ENCODE measurements around the gene CCDC88C.

The CCDC88C gene

DNA sequence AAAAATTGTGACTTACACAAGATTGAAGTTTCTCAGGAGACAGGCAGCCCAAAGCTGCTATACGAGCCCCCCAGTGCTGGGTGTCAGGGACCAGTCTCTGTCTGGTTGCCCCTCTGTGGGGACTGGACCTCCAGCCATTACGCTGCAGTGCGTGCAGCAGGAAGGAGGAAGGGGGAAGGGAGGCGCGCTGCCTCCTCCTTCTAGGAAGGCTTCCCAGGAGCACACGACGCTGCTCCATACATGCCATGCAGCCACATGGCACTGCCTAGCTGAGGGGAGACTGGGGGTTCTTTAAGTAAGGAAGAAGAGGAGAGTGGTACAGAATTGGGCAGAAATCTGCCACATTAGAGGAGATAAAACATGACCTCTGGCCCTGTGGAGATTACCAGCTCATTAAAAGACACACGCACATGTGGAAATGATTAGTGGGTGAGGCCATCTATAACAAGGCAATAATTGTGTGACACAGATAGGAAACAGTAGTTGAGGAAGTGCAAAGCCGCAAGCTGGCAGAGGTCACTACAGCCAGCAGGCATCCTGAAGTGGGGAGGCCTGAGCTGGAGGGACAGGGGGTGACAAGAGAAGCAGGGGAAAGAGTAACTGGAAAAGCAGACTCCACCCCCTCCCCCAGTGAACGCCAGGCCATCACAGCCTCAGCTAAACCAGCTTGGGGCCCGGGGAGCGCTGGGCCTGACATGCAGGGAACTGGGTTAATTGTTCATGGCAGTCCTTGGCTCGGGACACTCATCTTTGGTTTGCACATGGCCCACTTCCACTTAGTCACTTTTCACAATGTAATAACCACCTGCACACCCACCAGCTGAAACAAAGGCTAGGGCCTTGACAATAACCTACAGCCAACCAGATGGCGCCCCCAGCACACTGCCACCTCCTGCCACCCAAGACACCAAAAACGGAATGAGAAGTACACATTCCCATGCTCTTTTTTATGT is 39.6 kb downstream of the CCDC88C start:
- DNase-seq: no peak

GRCh38 chr14:91376547-91377477 is 40.8 kb downstream of the CCDC88C start:
- DNase-seq: no peak

DNA sequence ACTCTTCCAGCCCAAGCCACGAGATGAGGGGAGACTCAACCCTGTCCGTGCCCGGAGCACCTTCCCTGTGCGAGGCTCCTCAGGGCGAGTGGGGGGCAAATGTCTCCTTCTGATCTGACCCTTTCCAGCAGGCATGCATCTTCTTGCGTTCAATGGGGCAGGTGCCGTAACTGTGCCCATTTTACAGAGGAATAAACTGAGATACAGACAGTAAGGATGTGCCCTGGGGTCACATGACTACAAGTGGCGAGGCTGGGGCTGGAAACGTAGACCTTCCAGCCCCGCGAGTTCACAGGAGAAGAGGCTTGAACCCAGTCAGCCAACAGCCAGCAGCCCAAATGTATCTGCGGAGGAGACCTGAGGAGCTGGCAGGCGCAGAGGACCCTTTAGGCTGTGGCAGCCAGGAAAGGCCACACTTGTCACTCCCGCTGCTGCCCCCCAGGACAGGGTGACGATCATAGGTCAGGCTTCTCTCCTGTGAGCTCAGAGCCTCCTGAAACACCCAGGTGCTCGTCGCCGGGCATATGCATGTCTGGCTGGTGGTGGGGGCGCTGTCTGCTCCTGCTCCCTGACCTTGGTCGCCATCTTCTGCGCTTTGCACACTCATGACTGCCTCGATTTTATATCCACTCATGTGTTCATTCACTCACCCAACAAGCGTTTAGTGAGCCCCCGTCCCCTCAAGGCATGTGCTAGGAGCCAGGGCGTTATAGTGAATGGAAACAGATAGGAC is 41.7 kb downstream of the CCDC88C start:
- DNase-seq: no peak

DNA sequence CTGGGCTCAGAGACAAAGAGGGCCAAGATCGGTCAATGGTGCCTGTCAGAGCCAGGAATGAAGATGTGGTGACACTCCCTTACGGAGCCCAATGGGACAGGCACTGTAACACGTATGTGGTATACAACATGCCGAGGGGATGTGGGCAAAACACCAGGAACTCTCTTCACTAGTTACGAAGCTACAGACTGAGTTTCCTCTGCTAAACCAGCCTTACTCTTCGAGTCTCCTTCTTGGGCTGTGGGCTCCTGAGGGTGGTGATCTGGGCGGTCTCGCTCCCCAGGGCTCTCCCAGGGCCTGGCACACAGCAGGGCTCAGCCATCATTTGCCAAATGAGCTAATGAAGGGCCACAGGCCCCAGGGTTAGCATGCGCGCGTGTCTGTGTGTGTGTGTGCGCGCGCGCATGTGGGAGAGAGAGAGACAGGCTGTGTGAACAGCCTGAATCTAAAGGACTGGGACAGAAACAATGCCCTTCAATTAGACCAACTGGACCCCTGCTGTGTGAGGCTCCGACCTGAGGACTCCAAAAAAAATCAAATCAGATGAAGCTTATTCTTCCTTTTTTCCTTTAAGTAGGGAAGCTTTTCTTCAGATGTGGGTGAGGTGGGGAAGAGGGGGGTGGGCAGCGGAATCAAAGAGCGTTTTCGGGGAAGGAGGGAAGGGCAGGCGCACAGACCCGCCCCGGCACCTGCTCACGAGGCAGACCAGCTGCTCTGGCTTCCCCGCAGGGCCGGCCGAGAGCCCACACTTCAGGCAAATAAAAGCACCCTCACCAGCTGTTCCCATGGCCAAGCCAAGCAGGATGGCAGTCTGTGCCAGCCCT is 42.5 kb downstream of the CCDC88C start:
- DNase-seq: peak; percentile 67

GRCh38 chr14:91374287-91374878 is 43.2 kb downstream of the CCDC88C start:
- DNase-seq: no peak

- DNase-seq: peak; percentile 61
Measured at GRCh38 chr14:91373591-91374254, 43.9 kb downstream of the CCDC88C start.

- DNase-seq: no peak
Measured at GRCh38 chr14:91372671-91373495, 44.7 kb downstream of the CCDC88C start.

- no peak for DNase-seq
Measured at GRCh38 chr14:91371990-91372375, 45.6 kb downstream of the CCDC88C start.

DNA sequence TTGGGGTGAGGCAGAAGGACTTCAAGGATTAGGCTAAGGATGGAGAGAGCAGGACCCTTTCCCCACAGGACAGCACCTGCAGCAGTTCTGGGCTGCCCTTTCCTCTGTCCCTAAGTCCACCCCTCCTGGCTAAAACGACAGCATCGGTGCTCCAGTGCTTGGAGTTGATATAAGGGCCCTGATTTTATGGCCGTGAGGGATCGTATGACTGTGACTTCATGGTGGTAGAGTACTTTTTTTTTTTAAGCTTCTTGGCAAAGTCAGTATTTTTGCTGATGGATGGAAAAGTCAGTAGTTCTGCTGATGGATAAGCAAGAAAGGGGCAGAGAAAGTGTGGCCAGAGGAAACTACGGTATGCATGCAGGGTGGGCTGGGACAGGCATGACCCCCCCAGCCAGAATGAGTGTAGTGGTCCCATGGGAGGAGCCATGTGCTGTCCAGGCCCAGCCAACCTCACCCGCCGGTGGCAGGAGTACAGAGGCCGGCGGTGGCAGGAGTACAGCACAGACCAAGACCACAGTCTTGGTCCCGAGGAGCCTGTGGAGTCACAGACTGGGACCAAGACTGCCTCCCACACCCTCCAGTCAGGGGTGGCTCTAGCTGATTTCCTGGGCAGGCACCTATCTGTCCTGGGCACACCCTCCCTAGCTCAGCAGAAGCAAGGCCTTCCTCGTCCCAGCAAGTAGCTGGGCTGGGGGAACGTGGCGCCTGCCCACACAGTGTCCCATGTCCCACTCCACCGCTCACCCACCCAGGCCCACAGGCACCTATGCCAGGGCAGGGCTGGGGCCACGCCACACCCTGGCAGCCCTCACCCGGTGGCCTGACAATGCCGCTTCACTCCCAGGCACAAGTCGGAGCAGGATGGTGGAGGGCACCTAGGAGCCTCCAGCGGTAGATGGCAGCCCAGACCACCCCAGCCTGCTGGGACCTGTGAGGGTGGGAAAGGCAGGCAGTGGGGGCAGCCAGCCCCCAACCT is 46.3 kb downstream of the CCDC88C start:
- no peak for DNase-seq

- DNase-seq: no peak
Measured at GRCh38 chr14:91369628-91370445, 47.8 kb downstream of the CCDC88C start.

DNA sequence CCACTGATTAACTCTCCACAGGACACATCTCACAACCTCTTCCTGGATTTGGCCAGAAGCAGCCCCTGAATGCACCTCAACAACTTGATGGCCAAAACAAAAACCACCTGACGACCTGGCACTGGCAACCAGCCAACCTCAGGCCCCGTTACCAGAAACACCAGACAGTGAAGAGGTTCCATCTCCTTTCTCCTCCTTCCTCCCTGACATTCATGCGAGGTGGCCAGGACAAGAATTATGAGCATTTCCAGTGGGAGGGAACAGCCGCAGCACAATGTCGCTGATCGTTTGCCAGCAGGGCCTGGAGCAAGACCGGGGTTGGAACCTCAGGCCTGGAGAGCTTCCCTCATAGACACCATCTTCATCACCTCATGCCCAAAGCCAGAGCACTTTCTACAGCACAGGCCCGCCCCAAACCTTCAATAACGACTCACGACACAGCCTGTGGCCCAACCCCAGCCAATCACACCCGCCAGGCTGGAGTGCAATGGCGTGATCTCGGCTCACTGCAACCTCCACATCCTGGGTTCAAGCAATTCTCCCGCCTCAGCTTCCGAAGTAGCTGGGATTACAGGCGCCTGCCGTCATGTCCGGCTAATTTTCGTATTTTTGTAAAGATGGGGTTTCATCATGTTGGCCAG is 48.7 kb downstream of the CCDC88C start:
- DNase-seq: no peak

DNA sequence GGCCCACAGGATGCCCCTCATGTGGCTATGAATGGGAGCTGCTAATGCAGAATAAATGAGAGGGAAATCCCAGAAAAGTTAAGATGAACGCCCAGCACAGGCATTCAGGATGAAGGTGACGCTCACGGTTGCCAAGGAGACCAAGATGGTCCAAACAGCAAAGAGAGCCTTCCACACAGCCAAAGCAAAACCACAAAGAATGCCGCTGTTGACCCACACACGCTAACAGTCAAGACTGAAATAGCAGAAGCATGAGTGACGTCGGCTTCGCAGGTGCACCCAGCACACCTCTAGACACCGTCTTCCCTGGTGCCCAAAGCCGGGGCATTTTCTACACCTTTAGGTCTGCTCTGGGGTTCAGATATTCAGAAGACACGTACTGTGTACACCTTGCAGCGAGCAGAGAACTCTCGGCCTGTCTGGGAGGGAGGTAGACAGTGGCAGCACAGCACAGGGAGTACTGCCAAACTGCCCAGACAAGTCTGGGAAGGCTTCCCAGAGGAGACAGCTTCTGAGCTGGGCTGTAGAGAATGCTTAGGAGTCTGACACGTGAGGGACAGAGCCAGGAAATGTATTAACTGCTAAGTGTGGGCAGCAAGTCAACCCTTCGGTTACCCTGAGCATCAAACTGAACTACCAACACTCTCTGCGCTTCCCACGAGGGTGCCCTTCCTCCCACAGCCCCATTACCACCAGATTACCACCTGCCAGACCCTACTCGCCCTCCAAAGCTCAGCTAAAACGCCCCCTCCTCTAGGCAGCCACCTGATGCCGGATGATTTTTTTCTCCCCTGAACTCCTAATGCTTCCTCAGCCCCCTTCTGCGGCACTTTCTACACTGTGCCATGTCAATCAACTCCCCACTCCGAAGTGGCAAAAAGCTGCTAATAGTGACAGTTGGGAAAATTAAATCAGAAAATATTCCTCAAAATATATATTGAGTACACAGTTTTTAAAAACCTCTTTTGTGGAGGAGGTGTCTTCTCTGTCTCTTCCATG is 50.1 kb downstream of the CCDC88C start:
- DNase-seq: peak; percentile 82

- no peak for DNase-seq
Measured at GRCh38 chr14:91366749-91367148, 50.9 kb downstream of the CCDC88C start.

GRCh38 chr14:91365552-91365951 is 52.1 kb downstream of the CCDC88C start:
- DNase-seq: no peak

GRCh38 chr14:91364524-91365270 is 52.9 kb downstream of the CCDC88C start:
- DNase-seq: no peak
